Naive thymus-derived CD8-positive, alpha-beta T cell (primary cell): Measurements from ENCODE around the gene GSTO1. TPM values are rescaled to one million over a fixed set of nuclear protein-coding genes. Genes with fewer than 3 reads are reported as not detected.
A peak's percentile ranks its signal among the peaks of the same experiment; 100 is the strongest.

Source experiments
- ATAC-seq, 2 donors: fragments of 150-1000 bp; cut with Tn5 transposase in 1 of 2; sonication (Bioruptor Pico), chemical (Tn5 transposase) in 1 of 2; 1 replicate in 1 of 2; 2 replicates in 1 of 2; pipeline ENCODE4 v1.10.0; 2021; ENCODE audit warnings: mild to moderate bottlenecking in 2 of 2, moderate library complexity in 2 of 2
- POLR2A ChIA-PET: fragments of 350-600 bp; sonication (Branson Sonifier 250); formaldehyde crosslinking; loops from one replicate; lab custom pipeline; 2021; ENCODE audit warnings: antibody characterized with exemption; lab: Charles Lee
- DNase-seq, 10 donors: peaks; one replicate each; pipeline versions ENCODE4 v3.0.0 to v3.0.0-alpha.2; 2020 to 2022
- H3K27ac Mint-ChIP-seq, 10 donors: one replicate each; pipeline ENCODE4 v1.8.0; 2020 to 2022; ENCODE audit warnings: mild to moderate bottlenecking in 10 of 10, mixed read lengths in 10 of 10, moderate library complexity in 4 of 10, inconsistent platforms in 1 of 10
- H3K27me3 Mint-ChIP-seq, 5 donors: one replicate each; pipeline ENCODE4 v1.8.0; 2021 to 2022; ENCODE audit warnings: mixed read lengths in 5 of 5
- H3K36me3 Mint-ChIP-seq, 3 donors: one replicate each; pipeline ENCODE4 v1.8.0; 2020 to 2022; ENCODE audit warnings: mixed read lengths in 3 of 3, mild to moderate bottlenecking in 2 of 3, inconsistent platforms in 1 of 3
- H3K4me1 Mint-ChIP-seq, 4 donors: one replicate each; pipeline ENCODE4 v1.8.0; 2021 to 2022; ENCODE audit warnings: mixed read lengths in 4 of 4
- H3K4me3 Mint-ChIP-seq, 10 donors: one replicate each; pipeline ENCODE4 v1.8.0; 2020 to 2022; ENCODE audit warnings: mild to moderate bottlenecking in 10 of 10, mixed read lengths in 10 of 10, moderate library complexity in 6 of 10, inconsistent platforms in 1 of 10
- H3K9me3 Mint-ChIP-seq, 9 donors: one replicate each; pipeline ENCODE4 v1.8.0; 2020 to 2022; ENCODE audit warnings: mixed read lengths in 9 of 9, mild to moderate bottlenecking in 3 of 9, inconsistent platforms in 1 of 9, moderate library complexity in 1 of 9
- polyA plus RNA-seq, 3 donors: library from polyadenylated mRNA; unstranded; fragments of 300-500 nt; fragmentation: Illumina TruSeq; gene quantifications; one replicate each; pipeline ENCODE4 v1.2.3, GENCODE V29; 2021
- total RNA-seq, 8 experiments: library from RNA in 2 of 8; stranded (reverse) in 2 of 8; gene quantifications; one replicate each; pipeline ENCODE4 v1.2.3 and lab custom pipeline; 2021 to 2026

Gene GSTO1
- total RNA-seq, result 10 to 100 TPM; 38.7 to 44.3 TPM
- 100 to 1,000 TPM; 119 to 135 (median 134) TPM for polyA plus RNA-seq
- 13.3 to 100 (median 62.7) reads per million in 6 experiments for total RNA-seq (lab: John Stamatoyannopoulos, UW)

DNA sequence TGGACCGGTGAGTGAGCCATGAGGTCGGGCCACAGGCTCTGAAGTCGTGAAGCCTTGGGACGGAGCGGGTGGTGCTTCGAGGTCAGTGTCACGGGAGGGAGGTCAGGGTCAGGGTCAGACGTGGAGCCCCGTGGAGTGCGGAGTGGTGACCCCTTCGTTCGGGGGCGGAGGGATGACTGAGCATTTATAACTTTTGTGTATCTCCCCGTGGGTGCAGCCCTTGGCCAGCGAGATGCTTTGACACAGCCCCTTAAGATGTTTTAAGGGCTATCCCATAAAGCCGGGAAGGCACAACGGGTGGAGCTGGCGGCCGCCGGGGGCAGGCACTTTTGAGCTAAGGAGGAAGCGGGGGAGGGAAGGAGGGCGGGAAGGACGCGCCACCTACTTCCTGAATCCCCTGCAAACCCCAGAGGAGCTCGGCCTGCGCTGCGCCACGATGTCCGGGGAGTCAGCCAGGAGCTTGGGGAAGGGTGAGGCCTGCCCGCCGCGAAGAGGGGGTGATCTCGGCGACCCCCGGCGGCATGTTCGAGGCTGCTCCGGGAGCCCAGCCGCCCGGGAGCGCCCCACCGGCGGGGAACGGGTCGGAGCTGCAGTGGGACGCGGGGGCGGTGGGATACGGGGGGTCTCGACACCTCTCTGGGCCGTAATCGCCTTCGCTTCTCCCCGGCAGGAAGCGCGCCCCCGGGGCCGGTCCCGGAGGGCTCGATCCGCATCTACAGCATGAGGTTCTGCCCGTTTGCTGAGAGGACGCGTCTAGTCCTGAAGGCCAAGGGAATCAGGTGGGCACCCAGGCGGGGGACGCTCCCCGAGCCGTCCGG, at the start of gene GSTO1:
GSTO1 (plus strand) TSS at position 400 of the 818 bp plus-strand sequence; CDS start at position 437, 37 bp downstream.
- Mint-ChIP-seq H3K4me1 (peaks cover 30 to 54% (median 50%) of the 10 kb centered on the region in 4 donors), H3K27me3 (peaks cover 0 to 4% (median 3%) of the 10 kb centered on the region in 5 donors), H3K27ac (peak within 1 kb of the TSS; percentile 90 to 98 (median 97)), H3K4me3 (peak within 1 kb of the TSS; percentile 91 to 99 (median 96)), H3K9me3 (no peaks in the 10 kb centered on the region), H3K36me3 (peaks cover 0 to 26% (median 6%) of the 10 kb centered on the region in 3 donors)
- DNase-seq, result peak in 9 of 10 donors; percentile 20 to 74 (median 47)
- POLR2A ChIA-PET, result interaction anchor here (0.7 to 3.0 kb wide), 8 partner anchors 12 to 354 kb away, joined by 3 to 16 read pairs (median 6); partner anchors contain the start of genes GSTO2 and ITPRIP
- ATAC-seq, result peak; percentile 55 to 76

GRCh38 chr10:104208730-104209129, 46.0 kb upstream of the GSTO1 start:
- POLR2A ChIA-PET, result no interaction called here
- Mint-ChIP-seq H3K36me3 (no peaks in the 10 kb centered on the region), H3K27ac (no peak overlapping the region), H3K4me1 (no peaks in the 10 kb centered on the region), H3K27me3 (peaks cover 1 to 16% (median 11%) of the 10 kb centered on the region in 5 donors), H3K4me3 (no peak overlapping the region), H3K9me3 (no peaks in the 10 kb centered on the region)
- DNase-seq (no peak), ATAC-seq (no peak)

DNA sequence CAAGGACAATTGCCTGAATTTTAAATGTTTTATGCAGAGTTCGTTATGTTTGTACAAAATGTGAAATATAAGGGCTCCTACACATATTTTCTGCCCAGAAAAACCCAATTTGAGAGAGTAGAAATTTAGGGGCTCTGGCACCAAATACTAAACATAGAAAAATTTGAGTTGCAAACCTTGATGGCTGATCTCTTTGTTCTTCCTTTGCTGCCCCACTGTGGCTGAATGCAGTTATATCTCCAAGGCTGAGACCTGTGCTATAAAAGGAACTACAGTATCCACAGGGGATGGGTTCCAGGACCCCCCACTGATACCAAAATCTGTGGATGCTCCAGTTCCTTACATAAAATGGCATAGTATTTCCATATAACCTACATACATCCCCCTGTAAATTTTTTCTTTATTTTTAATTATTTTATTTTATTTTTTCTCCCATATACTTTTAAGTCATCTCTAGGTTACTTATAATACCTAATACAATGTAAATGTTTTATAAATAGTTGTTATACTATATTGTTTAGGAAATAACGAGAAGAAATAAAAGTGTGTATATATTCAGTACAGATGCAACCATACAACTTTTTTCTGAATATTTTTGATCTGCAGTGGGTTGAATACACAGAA, 45.0 kb upstream of the GSTO1 start:
- H3K27ac Mint-ChIP-seq, result no peak overlapping the region
- DNase-seq (peak in 9 of 10 donors; percentile 8 to 66 (median 44)), ATAC-seq (peak; percentile 66 to 70)
- peaks cover 1 to 14% (median 11%) of the 10 kb centered on the region in 5 donors for H3K27me3 Mint-ChIP-seq
- POLR2A ChIA-PET, result no interaction called here
- no peaks in the 10 kb centered on the region for H3K9me3 Mint-ChIP-seq
- no peaks in the 10 kb centered on the region for H3K36me3 Mint-ChIP-seq
- no peak overlapping the region for H3K4me3 Mint-ChIP-seq
- H3K4me1 Mint-ChIP-seq, result no peaks in the 10 kb centered on the region

GRCh38 chr10:104216631-104217030, 38.1 kb upstream of the GSTO1 start:
- Mint-ChIP-seq H3K27me3 (peaks cover 8 to 23% (median 15%) of the 10 kb centered on the region in 5 donors), H3K27ac (no peak overlapping the region), H3K36me3 (no peaks in the 10 kb centered on the region), H3K4me1 (no peaks in the 10 kb centered on the region), H3K9me3 (no peaks in the 10 kb centered on the region), H3K4me3 (no peak overlapping the region)
- no peak for DNase-seq
- POLR2A ChIA-PET, result no interaction called here
- no peak for ATAC-seq

GRCh38 chr10:104218751-104219150, 35.9 kb upstream of the GSTO1 start:
- POLR2A ChIA-PET, result no interaction called here
- H3K9me3 Mint-ChIP-seq, result no peaks in the 10 kb centered on the region
- no peak for ATAC-seq
- no peaks in the 10 kb centered on the region for H3K36me3 Mint-ChIP-seq
- DNase-seq, result no peak
- H3K27me3 Mint-ChIP-seq, result peaks cover 12 to 28% (median 17%) of the 10 kb centered on the region in 5 donors
- no peak overlapping the region for H3K4me3 Mint-ChIP-seq
- no peak overlapping the region for H3K27ac Mint-ChIP-seq
- H3K4me1 Mint-ChIP-seq, result no peaks in the 10 kb centered on the region

DNA sequence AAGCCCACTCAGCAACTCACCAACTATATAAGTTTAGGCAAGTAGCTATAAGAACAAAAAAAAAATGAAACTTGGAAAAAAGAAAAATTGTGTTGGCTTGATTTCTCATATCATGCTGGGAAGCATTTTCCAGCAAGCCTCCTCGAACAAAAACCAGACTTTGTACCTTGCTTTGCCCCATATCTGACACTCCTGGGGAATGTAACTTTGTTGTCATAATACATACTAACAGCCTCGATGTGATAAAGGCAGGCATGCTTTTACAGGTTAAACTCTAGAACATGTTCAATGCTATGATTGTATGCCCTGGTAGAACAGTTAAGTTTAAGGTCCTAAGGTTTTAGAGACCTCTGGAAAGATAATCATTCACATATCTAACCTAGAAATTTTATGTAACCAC, 34.2 kb upstream of the GSTO1 start:
- H3K4me3 Mint-ChIP-seq, result no peak overlapping the region
- DNase-seq (no peak), ATAC-seq (no peak)
- no peaks in the 10 kb centered on the region for H3K4me1 Mint-ChIP-seq
- H3K27me3 Mint-ChIP-seq, result peaks cover 11 to 28% (median 18%) of the 10 kb centered on the region in 5 donors
- POLR2A ChIA-PET, result no interaction called here
- H3K9me3 Mint-ChIP-seq, result no peaks in the 10 kb centered on the region
- H3K27ac Mint-ChIP-seq, result no peak overlapping the region
- H3K36me3 Mint-ChIP-seq, result no peaks in the 10 kb centered on the region

DNA sequence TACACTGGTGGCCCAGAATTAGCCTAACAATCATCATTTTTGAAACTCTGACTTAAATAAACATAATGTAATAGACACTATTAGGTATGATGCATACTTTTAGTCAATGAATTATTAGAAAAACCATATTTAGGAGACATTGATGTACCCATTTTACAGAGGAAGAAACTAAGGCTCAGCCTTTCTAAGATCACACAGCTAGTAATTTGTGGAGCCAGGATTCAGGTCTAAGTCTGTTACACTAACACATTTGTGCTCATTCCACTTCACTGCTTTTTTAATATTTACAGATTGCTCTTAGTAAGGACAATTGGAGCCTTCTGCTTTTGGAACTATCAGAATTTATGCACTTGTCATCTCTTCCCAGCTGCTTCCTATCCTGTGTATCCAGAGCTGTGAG, 31.4 kb upstream of the GSTO1 start:
- ATAC-seq (no peak), DNase-seq (no peak)
- peaks cover 13 to 28% (median 18%) of the 10 kb centered on the region in 5 donors for H3K27me3 Mint-ChIP-seq
- POLR2A ChIA-PET, result no interaction called here
- H3K36me3 Mint-ChIP-seq, result no peaks in the 10 kb centered on the region
- no peak overlapping the region for H3K27ac Mint-ChIP-seq
- no peaks in the 10 kb centered on the region for H3K4me1 Mint-ChIP-seq
- H3K4me3 Mint-ChIP-seq, result no peak overlapping the region
- no peaks in the 10 kb centered on the region for H3K9me3 Mint-ChIP-seq

GRCh38 chr10:104230490-104230889, 24.2 kb upstream of the GSTO1 start:
- POLR2A ChIA-PET, result no interaction called here
- ATAC-seq, result no peak
- peaks cover 0 to 16% (median 3%) of the 10 kb centered on the region in 5 donors for H3K27me3 Mint-ChIP-seq
- H3K9me3 Mint-ChIP-seq, result peaks cover 0 to 6% (median 2%) of the 10 kb centered on the region in 9 donors
- H3K4me3 Mint-ChIP-seq, result peak overlapping the region in 1 of 10 donors; percentile 87
- H3K27ac Mint-ChIP-seq, result peak overlapping the region in 1 of 10 donors; percentile 96
- peaks cover 5 to 17% (median 12%) of the 10 kb centered on the region in 4 donors for H3K4me1 Mint-ChIP-seq
- no peaks in the 10 kb centered on the region for H3K36me3 Mint-ChIP-seq
- no peak for DNase-seq

DNA sequence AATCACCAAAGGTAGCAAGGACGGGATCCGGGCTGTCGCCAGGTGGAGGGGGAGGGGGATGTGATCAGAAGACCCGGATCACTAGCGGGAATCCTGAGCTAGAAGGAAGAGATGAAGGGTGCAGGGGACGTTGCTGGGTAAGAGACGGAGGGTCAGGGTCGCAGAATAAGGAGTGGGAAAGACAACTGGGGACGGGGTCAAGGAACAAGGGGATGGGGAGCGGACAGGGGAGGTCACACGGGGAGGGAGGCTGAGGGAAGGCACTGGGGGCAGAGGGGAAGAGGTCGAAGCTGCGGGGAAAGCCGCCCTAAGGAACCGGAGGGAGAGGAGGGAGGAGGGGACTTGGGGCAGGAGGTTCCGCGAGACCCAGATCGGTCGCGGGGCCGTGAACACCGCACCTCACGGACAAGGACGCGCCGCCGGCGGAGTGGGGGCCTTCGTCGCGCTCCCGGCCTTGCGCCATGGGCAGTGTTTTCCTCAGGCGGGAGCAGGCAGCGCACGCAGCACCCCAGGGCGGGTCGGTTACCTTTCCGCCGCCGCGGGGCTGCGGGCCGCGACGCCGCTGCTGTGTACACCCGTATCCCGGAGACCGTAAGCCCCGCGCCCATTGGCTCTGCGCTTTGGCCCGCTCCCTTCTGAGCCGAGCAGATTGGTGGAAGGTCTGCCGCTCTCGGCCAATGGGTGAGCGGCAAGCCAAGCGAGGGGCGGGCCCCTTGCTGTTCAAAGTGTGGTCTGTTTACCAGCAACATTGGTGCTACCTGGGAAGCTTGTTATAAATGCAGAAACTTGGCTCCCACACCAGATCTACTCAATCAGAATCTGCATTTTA, 22.7 kb upstream of the GSTO1 start, which contains the start of gene CFAP43:
CFAP43 (minus strand) TSS at position 581 of the 829 bp plus-strand sequence; CDS start at position 463, 118 bp downstream.
- Mint-ChIP-seq H3K9me3 (peaks cover 0 to 11% (median 5%) of the 10 kb centered on the region in 9 donors), H3K4me3 (peak within 1 kb of the TSS; percentile 85 to 93 (median 90)), H3K27ac (peak within 1 kb of the TSS; percentile 48 to 96 (median 92)), H3K4me1 (peaks cover 5 to 17% (median 12%) of the 10 kb centered on the region in 4 donors), H3K36me3 (no peaks in the 10 kb centered on the region), H3K27me3 (peaks cover 0 to 16% (median 10%) of the 10 kb centered on the region in 5 donors)
- ATAC-seq (peak; percentile 97 to 99), DNase-seq (peak; percentile 98 to 100 (median 99))
- POLR2A ChIA-PET, result interaction anchor here (1.4 kb wide), 1 partner anchor 110 kb away, joined by 6 read pairs; the partner anchor contains the start of gene SFR1

DNA sequence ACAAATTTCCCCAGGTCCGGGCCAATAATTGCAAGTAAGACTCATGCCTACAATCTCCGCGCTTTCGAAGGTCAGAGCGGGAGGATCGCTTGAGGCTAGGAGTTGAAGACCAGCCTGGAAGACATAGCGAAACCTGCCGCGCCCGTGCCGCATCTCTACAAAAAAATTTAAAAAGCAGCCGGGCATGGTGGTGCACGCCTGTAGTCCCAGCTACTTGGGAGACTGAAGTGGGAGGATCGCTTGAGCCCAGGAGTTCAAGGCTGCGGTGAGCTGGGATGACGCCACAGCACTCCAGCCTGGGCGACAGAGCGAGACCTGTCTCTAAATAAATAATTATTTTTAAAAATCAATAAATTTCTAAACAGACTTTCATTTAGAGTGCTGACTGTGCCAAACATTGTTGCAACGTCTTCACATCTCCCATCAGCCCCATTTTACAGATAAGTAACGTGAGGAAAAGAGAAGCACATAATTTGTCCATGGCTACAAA, 22.0 kb upstream of the GSTO1 start:
- Mint-ChIP-seq H3K27me3 (peaks cover 0 to 22% (median 14%) of the 10 kb centered on the region in 5 donors), H3K4me3 (peak overlapping the region; percentile 85 to 93 (median 90)), H3K9me3 (peaks cover 0 to 11% (median 5%) of the 10 kb centered on the region in 9 donors), H3K36me3 (no peaks in the 10 kb centered on the region), H3K27ac (peak overlapping the region; percentile 48 to 96 (median 91)), H3K4me1 (peaks cover 5 to 17% (median 12%) of the 10 kb centered on the region in 4 donors)
- peak; percentile 16 to 35 for ATAC-seq
- POLR2A ChIA-PET, result interaction anchor here (1.4 kb wide), 1 partner anchor 111 kb away, joined by 6 read pairs; the partner anchor contains the start of gene SFR1
- DNase-seq, result no peak

DNA sequence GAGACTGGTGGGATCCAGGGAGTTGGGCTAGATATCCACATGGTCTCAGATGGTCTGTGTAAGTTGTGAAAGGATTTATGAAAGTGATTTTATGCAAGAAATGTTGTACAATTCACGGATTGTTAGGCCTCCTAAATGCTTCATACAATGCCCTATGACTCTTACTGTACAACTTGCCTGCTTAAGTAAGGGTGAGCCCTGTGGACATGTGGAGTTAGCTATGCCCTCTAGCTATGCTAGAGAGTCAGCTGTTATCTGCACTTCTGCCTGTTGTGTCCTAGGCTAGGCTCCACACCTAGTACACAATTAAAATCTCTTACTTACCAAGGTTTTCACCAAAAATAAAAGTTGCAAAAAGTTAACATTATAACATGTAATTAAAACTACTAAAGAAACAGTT, 20.9 kb upstream of the GSTO1 start:
- no peak for DNase-seq
- Mint-ChIP-seq H3K36me3 (no peaks in the 10 kb centered on the region), H3K27ac (peak overlapping the region in 2 of 10 donors; percentile 13 to 46), H3K27me3 (peaks cover 3 to 24% (median 17%) of the 10 kb centered on the region in 5 donors), H3K4me3 (peak overlapping the region; percentile 40 to 80 (median 70)), H3K4me1 (peaks cover 5 to 17% (median 12%) of the 10 kb centered on the region in 4 donors), H3K9me3 (peaks cover 0 to 11% (median 5%) of the 10 kb centered on the region in 9 donors)
- ATAC-seq, result no peak
- POLR2A ChIA-PET, result no interaction called here
